C4-2B (cell line): Measurements from ENCODE around the gene ACSM2A.

Experiments used
- ZFX ChIP-seq: fragments of 450-650 bp; IDR thresholded peaks from 2 replicates; pipeline ENCODE4 v1.6.1; 2017
- TF ChIP-seq, protein P1 (sequence below): fragments of 450-650 bp; conservative IDR thresholded peaks from 2 replicates; pipeline ENCODE4 v1.5.1; 2017; ENCODE audit warnings: mild to moderate bottlenecking

DNA sequence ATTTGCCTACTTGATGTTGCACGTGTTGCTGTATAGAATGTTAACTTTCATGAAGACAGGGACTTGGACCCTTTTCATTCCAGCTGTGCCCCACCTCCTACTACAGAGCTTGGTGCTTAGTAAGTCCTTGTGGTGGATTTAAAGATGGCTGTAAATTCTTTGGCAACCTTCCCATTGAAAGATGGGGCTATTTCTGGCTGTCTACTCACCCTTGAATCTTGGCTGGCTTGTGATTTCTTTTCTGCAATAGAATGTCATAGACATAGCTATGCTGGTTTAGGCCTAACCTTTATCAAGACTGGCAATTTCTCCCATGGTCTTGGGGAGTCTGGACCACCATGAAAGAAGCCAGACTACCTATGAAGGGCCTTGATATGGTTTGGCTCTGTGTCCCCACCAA, 59.0 kb downstream of the ACSM2A start:
- TF ChIP-seq, protein P1, sequence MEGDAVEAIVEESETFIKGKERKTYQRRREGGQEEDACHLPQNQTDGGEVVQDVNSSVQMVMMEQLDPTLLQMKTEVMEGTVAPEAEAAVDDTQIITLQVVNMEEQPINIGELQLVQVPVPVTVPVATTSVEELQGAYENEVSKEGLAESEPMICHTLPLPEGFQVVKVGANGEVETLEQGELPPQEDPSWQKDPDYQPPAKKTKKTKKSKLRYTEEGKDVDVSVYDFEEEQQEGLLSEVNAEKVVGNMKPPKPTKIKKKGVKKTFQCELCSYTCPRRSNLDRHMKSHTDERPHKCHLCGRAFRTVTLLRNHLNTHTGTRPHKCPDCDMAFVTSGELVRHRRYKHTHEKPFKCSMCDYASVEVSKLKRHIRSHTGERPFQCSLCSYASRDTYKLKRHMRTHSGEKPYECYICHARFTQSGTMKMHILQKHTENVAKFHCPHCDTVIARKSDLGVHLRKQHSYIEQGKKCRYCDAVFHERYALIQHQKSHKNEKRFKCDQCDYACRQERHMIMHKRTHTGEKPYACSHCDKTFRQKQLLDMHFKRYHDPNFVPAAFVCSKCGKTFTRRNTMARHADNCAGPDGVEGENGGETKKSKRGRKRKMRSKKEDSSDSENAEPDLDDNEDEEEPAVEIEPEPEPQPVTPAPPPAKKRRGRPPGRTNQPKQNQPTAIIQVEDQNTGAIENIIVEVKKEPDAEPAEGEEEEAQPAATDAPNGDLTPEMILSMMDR: no peak
- TF ChIP-seq ZFX: no peak
